Endometrial microvascular endothelial cells (primary cell): ENCODE data around the gene VKORC1L1. TPM values are rescaled to one million over a fixed set of nuclear protein-coding genes. Genes with fewer than 3 reads are reported as not detected.
"Not testable (repeated sequence)": the region's sequence is repeated elsewhere in the genome, so short reads cannot be mapped to it uniquely, and the experiment has no call there.

Experiments used
- in situ Hi-C: cut with HindIII; loops from 2 replicates; pipeline ENCODE4 v1.10.0; 2017; ENCODE audit warnings: low sequenced_read_pairs, low pct_unique_long_range_greater_than_20kb; ENCODE audit errors: inconsistent ontology term
- total RNA-seq: library from RNA; depleted of rRNA; stranded (reverse); fragments of >200 nt; gene quantifications from one replicate; pipeline ENCODE4 v1.2.3, GENCODE V29; 2015; ENCODE audit errors: inconsistent ontology term

Gene VKORC1L1
- total RNA-seq, 1 donor from 2014 or later: 26.9 TPM

- in situ Hi-C loops: no loop called here
These were observed 95.6 kb downstream of the VKORC1L1 start for GRCh38 chr7:65968256-65969185.

GRCh38 chr7:65971021-65971420, 98.1 kb downstream of the VKORC1L1 start:
- in situ Hi-C loops: no loop called here

- in situ Hi-C loops: no loop called here
These were observed 100.1 kb downstream of the VKORC1L1 start for GRCh38 chr7:65972976-65973375.

GRCh38 chr7:65974191-65974801, 101.4 kb downstream of the VKORC1L1 start:
- in situ Hi-C loops: no loop called here

- in situ Hi-C loops: no loop called here
These were observed 102.0 kb downstream of the VKORC1L1 start for GRCh38 chr7:65974876-65975275.

- in situ Hi-C loops: no loop called here
These were observed 103.1 kb downstream of the VKORC1L1 start for GRCh38 chr7:65975814-65976445.

GRCh38 chr7:65976659-65977196, 103.9 kb downstream of the VKORC1L1 start:
- in situ Hi-C loops: no loop called here

GRCh38 chr7:65978891-65979582, 106.2 kb downstream of the VKORC1L1 start:
- in situ Hi-C loops: no loop called here

GRCh38 chr7:65979583-65980477, 107.0 kb downstream of the VKORC1L1 start:
- in situ Hi-C loops: no loop called here

- in situ Hi-C loops: no loop called here
These were observed 107.8 kb downstream of the VKORC1L1 start for GRCh38 chr7:65980478-65981250.

GRCh38 chr7:65981965-65982792, 109.3 kb downstream of the VKORC1L1 start, which contains the start of gene GUSB:
TSS of gene GUSB (minus strand) at chr7:65982213. CDS start at chr7:65982183, 30 bp downstream.
- in situ Hi-C loops: no loop called here

- in situ Hi-C loops: no loop called here
These were observed 111.2 kb downstream of the VKORC1L1 start for GRCh38 chr7:65983965-65984658.

- in situ Hi-C loops: no loop called here
These were observed 115.2 kb downstream of the VKORC1L1 start for GRCh38 chr7:65988084-65988483.

- in situ Hi-C loops: not testable (repeated sequence)
These were observed 115.6 kb downstream of the VKORC1L1 start for GRCh38 chr7:65988503-65988902.

- in situ Hi-C loops: no loop called here
These were observed 116.8 kb downstream of the VKORC1L1 start for GRCh38 chr7:65989694-65990080.

- in situ Hi-C loops: not testable (repeated sequence)
These were observed 119.0 kb downstream of the VKORC1L1 start for GRCh38 chr7:65991829-65992228.
